Gastroesophageal sphincter (tissue), 3 donors: Measurements from ENCODE around the gene LDAH.

ENCODE experiments used
- CTCF ChIP-seq, 4 experiments: fragments of 200-600 bp in 2 of 4; fragments of 450-650 bp in 2 of 4; sonication (generic) in 1 of 4; IDR thresholded peaks; one replicate each; pipeline ENCODE4 v1.5.1; 2017 to 2019; ENCODE audit warnings: antibody characterized with exemption in 4 of 4, mild to moderate bottlenecking in 2 of 4, moderate library complexity in 2 of 4
- POLR2A ChIP-seq, 2 donors: fragments of 450-650 bp; IDR thresholded peaks; one replicate each; pipeline ENCODE4 v1.6.1; 2017; ENCODE audit warnings: antibody characterized with exemption in 2 of 2, mild to moderate bottlenecking in 2 of 2, moderate library complexity in 1 of 2

DNA sequence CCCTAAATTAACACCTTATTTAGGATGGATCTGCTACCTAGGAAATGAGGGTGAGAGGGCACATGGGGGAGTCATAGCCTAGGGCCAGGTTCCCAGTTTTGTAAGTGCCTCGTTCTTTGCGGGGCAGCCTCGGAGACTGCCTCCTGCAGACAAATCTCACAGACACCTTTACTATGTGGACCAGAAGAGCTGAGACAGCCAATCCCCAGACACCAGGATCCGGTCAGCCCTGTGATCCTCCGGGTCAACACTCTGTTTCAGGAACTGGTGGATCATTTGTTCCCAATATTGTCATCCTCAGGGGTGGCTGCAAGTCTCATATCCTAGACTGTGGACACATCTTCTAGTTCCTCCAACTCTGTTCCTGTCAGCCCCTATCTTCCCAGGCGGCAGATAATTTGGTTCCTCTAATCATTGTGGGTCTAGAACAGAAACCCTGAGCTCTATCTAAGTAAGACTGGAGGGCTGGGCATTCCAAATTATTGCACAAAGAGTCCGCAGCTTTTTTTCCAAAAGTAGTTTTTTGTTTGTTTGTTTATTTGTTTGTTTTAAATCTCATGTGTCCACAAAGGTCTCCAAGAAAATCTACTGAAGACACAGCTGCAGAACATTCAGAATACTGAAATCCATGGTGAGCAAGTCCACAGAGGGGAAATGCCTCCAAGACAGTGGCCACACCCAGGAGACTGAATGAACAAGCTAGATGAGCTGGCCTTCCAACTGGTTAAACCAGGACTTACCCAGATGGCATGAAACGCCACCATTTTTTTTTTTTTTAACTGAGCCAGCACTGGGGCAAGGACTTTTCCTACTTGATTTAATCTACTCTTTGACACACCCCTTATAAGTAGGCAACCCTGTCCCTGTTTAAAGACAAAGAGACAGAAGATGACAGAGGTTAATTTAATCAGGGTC is 162.1 kb downstream of the LDAH start:
- no peak for TF ChIP-seq POLR2A (IDR thresholded peaks at IDR 0.05)
- TF ChIP-seq CTCF (IDR thresholded peaks at IDR 0.05): no peak
